Loucy (cell line): ENCODE measurements around the gene TRIM2.

Source experiments
- CTCF ChIP-seq: fragments of 200-600 bp; sonication (generic); conservative IDR thresholded peaks from 2 replicates; pipeline ENCODE4 v1.5.1; 2014; ENCODE audit warnings: mild to moderate bottlenecking, antibody characterized with exemption, low read length
- EZH2phosphoT487 ChIP-seq: fragments of 200-600 bp; IDR thresholded peaks from 2 replicates; pipeline ENCODE4 v1.6.1; 2018; ENCODE audit warnings: antibody characterized with exemption, mild to moderate bottlenecking, moderate library complexity, borderline replicate concordance

DNA sequence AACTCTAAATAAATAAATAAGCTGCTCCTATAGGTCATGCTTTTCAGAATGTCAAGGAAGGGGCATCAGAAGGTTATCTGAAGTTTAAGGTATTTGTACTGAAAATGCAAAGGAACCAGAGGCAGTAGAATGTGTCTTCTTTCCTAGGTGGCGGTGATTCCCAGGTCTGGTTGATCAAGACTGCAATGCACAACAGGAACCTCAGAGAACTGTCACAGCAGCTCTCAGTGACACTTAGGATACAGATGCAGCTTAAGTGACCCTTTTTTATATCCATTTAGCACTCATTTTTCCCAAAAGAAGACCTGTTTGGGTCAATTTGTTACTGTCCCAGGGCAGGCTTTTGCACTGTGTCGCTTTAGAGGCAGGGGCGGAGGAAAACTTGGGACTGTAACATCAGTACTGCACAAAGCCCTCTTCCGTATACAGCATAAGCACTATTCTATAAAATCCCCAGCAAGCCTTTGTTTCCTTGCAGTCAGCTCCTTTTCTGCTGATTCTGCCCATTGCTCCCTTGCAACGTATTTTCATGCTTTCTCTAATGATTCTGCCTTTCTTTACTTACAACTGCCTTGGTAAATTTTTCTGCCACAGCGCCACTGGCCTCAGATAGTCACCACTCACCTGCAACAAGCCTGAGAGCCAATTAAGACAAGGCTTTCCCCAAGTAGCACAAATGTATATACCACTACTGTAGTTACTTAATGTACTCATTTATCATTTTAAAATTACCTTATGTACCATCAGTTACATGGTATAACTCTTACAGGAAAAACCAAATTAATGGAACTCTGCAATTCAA lies 138.7 kb downstream of the TRIM2 start:
- TF ChIP-seq CTCF: no peak
- no peak for TF ChIP-seq EZH2phosphoT487
